Heart left ventricle (tissue), 16 donors: ENCODE results near the gene INPPL1. TPM values are rescaled to one million over a fixed set of nuclear protein-coding genes. Genes with fewer than 3 reads are reported as not detected.

Experiments
- ATAC-seq, 4 donors: fragments of 200-7000 bp; cut with Tn5 transposase; one replicate each; pipeline ENCODE4 v1.9.1; 2020 to 2022; ENCODE audit warnings: moderate library complexity in 4 of 4, mild to moderate bottlenecking in 3 of 4, moderate number of reproducible peaks in 1 of 4
- DNase-seq, 5 donors: peaks; one replicate each; pipeline ENCODE4 v3.0.0-alpha.2; 2020
- H3K27ac ChIP-seq, 12 donors: fragments of 200-600 bp; sonication (generic) in 4 of 12; one replicate each; pipeline versions ENCODE4 v1.5.0 to v1.8.0; 2016 to 2022; ENCODE audit warnings: mild to moderate bottlenecking in 2 of 12
- H3K27me3 ChIP-seq, 9 donors: fragments of 200-600 bp; sonication (generic) in 2 of 9; one replicate each; pipeline versions ENCODE4 v1.5.1 to v1.8.0; 2016 to 2022; ENCODE audit warnings: mild to moderate bottlenecking in 3 of 9
- H3K36me3 ChIP-seq, 9 donors: fragments of 200-600 bp; sonication (generic) in 2 of 9; one replicate each; pipeline versions ENCODE4 v1.5.0 to v1.8.0; 2018 to 2022; ENCODE audit warnings: mild to moderate bottlenecking in 2 of 9
- H3K4me1 ChIP-seq, 12 donors: fragments of 200-600 bp; sonication (generic) in 4 of 12; one replicate each; pipeline versions ENCODE4 v1.5.0 to v1.8.0; 2016 to 2022; ENCODE audit warnings: mild to moderate bottlenecking in 3 of 12
- H3K4me3 ChIP-seq, 12 donors: fragments of 200-600 bp; sonication (generic) in 4 of 12; one replicate each; pipeline versions ENCODE4 v1.5.0 to v1.8.0; 2017 to 2022; ENCODE audit warnings: mild to moderate bottlenecking in 9 of 12, moderate library complexity in 4 of 12
- H3K9me3 ChIP-seq, 12 donors: fragments of 200-600 bp; sonication (generic) in 4 of 12; one replicate each; pipeline versions ENCODE4 v1.5.0 to v1.8.0; 2016 to 2022; ENCODE audit warnings: mild to moderate bottlenecking in 1 of 12
- POLR2A ChIP-seq, 2 donors: fragments of 450-650 bp; IDR thresholded peaks; one replicate each; pipeline ENCODE4 v1.6.1; 2017; ENCODE audit warnings: antibody characterized with exemption in 2 of 2, mild to moderate bottlenecking in 2 of 2, moderate library complexity in 2 of 2
- WGBS, 4 donors: extraction: QIAGEN DNeasy Blood & Tissue Kit in 2 of 4; methylation state at CpG; one replicate each; pipeline versions ENCODE4 v1.1.5 to v1.1.7; 2013 to 2018; 5-methylcytosine and 5-hydroxymethylcytosine counted together
- intact Hi-C, 10 donors: fragments of 100-400 bp; cut with DNase I; formaldehyde crosslinking; loops; one replicate each; pipeline versions ENCODE4 v1.11.1 to v1.14.2; 2022
- polyA plus RNA-seq, 2 donors: library from polyadenylated mRNA; stranded (reverse); fragments of 200-250 nt; gene quantifications; one replicate each; pipeline ENCODE4 v1.2.3, GENCODE V29; 2013
- total RNA-seq, 9 donors: library from RNA; depleted of rRNA in 2 of 9; stranded (reverse); fragments of >200 nt in 2 of 9; fragmentation: NEBNext Ultra II Directional in 3 of 9; extraction: Animal tissue kit (Norgen Biotek cat#: 25700) in 3 of 9; gene quantifications; one replicate each; pipeline versions ENCODE4 v1.1.0 to v1.2.4, GENCODE V29; 2016 to 2023
- TF ChIP-seq, protein P1 (sequence below), 12 donors: fragments of 200-600 bp; sonication (generic) in 4 of 12; IDR thresholded peaks; one replicate each; pipeline versions ENCODE4 v1.5.0 to v1.8.0; 2018 to 2022; ENCODE audit warnings: antibody characterized with exemption in 12 of 12, mild to moderate bottlenecking in 5 of 12
- donor health status: ischemic (EF 13 %, LVEDD 7.1; RV severe dilation, severe dysfunction).
- donor health status: healthy with polysubstance abuse.
- donor health status: DM: no; HTN: yes; CAD: no.
- donor health status: DM: no; HTN: no; CAD: no.
- donor health status: ischemic (EF 25% LVEDD 6.9; RV normal size, moderate dysfunction).
- donor health status: ischemic (EF 25% LVEDD 5.7; RV mildly dilated, moderate dysfunction).
- donor health status: healthy.
- donor health status: DM: yes; HTN: yes; CAD: no.
- donor health status: ischemic (EF 35%, LVEDD 5.7; RV mildly dilated, moderate dysfunction).
- donor health status: nonischemic (EF 11% LVEDD 7.7; RV severe dilation, severe dysfunction).
- donor health status: DM: yes; HTN: yes; CAD: no.
- donor health status: PGD.
- donor health status: ischemic (EF 29% LVEDD 5.4; RV normal size, mild dysfunction).
- donor health status: nonischemic (EF 23%, LVEDD 6.1; RV moderate dilation, normal function).

INPPL1 gene
- total and polyA plus RNA-seq, 11 donors: 73.2 to 146 (median 99.4) TPM

DNA sequence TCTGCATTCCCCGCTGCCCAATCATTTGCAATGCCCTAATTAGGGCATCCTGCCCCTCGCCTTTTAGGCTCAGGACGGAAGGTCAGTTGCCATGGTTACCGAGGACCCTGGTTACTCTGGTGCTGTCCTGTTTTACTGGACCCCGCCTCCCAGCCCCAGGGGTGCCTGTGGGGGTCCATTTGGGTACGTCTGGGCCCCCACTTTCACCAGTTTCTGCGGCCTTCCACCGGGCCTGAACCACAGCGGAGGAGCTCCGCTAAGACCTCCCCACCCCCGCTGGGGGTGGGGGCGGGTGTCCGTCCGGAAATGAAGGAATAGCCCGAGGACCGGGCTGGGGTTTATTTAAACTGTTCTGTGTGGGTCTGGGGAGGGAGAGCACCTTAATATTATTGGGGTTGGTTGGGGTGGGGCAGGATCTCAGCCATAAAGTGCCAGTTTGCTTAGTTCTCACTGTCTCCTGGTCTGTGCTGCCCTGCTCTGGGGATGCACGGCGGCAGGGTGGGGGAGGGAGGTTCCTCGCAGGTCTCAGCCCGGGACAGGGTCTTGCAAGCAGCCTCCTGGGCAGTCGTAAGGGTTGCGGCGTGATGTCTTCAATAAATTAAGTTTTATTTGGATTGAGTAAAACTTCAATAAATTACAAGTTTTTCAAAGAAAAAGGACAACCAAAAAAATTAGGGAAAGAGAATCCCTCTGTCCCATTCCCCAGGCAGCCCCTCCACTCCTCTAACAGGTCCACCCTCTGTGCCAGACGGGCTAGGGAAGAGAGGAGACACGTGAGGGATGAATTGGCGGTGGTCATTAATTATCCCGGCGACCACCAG, 14.1 kb downstream of the INPPL1 start:
- H3K4me3 ChIP-seq: peak overlapping the region in 5 of 12 donors; percentile 43 to 56 (median 47)
- intact Hi-C loops: loop anchor here in 1 of 10 donors (10.0 kb wide), 1 partner anchor 176 kb away; no protein-coding TSS in a partner anchor

DNA sequence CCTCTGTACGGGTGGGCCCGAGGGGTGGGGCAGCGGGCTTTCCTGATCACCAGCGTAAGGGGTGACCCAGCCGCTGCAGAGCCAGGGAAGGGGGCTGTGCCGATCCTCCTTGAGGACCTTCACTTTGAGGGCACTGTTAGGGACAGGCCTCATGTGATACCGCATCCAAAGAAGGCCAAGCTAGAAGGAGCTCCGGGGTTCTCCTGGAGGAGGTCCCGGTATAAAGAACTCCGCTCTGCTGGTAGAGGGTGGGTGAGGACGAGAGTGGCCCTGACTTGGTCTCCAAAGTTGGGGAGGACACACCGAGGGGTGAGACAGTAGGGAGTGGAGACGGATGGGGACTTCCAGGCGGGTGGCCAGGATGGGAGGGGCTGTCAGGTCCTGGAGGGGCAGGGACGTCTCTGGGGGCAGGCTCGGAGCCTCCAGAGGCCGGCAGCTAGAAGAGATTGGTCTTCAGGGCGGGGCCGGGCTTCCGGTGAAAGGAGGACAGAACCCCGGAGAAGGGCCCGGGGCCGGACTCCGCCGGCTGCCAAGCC, 14.8 kb downstream of the INPPL1 start:
- Histone ChIP-seq H3K27ac (peak overlapping the region in 7 of 12 donors; percentile 22 to 78 (median 42)), H3K27me3 (peaks cover 18 to 52% (median 38%) of the 10 kb centered on the region in 9 donors), H3K36me3 (peaks cover 0 to 40% (median 36%) of the 10 kb centered on the region in 9 donors), H3K4me3 (peak overlapping the region; percentile 10 to 56 (median 46)), H3K9me3 (no peaks in the 10 kb centered on the region), H3K4me1 (peaks cover 4 to 50% (median 31%) of the 10 kb centered on the region in 12 donors)
- no peak for TF ChIP-seq POLR2A (IDR thresholded peaks at IDR 0.05)
- TF ChIP-seq, protein P1, sequence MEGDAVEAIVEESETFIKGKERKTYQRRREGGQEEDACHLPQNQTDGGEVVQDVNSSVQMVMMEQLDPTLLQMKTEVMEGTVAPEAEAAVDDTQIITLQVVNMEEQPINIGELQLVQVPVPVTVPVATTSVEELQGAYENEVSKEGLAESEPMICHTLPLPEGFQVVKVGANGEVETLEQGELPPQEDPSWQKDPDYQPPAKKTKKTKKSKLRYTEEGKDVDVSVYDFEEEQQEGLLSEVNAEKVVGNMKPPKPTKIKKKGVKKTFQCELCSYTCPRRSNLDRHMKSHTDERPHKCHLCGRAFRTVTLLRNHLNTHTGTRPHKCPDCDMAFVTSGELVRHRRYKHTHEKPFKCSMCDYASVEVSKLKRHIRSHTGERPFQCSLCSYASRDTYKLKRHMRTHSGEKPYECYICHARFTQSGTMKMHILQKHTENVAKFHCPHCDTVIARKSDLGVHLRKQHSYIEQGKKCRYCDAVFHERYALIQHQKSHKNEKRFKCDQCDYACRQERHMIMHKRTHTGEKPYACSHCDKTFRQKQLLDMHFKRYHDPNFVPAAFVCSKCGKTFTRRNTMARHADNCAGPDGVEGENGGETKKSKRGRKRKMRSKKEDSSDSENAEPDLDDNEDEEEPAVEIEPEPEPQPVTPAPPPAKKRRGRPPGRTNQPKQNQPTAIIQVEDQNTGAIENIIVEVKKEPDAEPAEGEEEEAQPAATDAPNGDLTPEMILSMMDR (IDR thresholded peaks at IDR 0.05): no peak
- WGBS, 4 donors: 11 to 18% (median 13%) methylated on average over 17 to 25 of the region's 25 CpGs
- DNase-seq: peak; percentile 72 to 89 (median 80)
- intact Hi-C loops: loop anchor here in 1 of 10 donors (10.0 kb wide), 1 partner anchor 175 kb away; no protein-coding TSS in a partner anchor
- peak; percentile 43 to 55 (median 52) for ATAC-seq

More for the DNA sequence above, 14.1 kb downstream of the INPPL1 start:
- DNase-seq (no peak), ATAC-seq (peak in 1 of 4 donors; percentile 1)
- peak overlapping the region in 5 of 12 donors; percentile 39 to 78 (median 52) for H3K27ac ChIP-seq
- peaks cover 0 to 44% (median 31%) of the 10 kb centered on the region in 12 donors for H3K4me1 ChIP-seq
- WGBS, 4 donors: 70 to 79% (median 73%) methylated on average over 24 to 28 of the region's 28 CpGs
- H3K9me3 ChIP-seq: no peaks in the 10 kb centered on the region
- TF ChIP-seq, protein P1 (IDR thresholded peaks at IDR 0.05): peak in 1 of 12 donors; percentile 11
- TF ChIP-seq POLR2A (IDR thresholded peaks at IDR 0.05): no peak
- H3K27me3 ChIP-seq: peaks cover 12 to 45% (median 31%) of the 10 kb centered on the region in 9 donors
- peaks cover 0 to 47% (median 42%) of the 10 kb centered on the region in 9 donors for H3K36me3 ChIP-seq

DNA sequence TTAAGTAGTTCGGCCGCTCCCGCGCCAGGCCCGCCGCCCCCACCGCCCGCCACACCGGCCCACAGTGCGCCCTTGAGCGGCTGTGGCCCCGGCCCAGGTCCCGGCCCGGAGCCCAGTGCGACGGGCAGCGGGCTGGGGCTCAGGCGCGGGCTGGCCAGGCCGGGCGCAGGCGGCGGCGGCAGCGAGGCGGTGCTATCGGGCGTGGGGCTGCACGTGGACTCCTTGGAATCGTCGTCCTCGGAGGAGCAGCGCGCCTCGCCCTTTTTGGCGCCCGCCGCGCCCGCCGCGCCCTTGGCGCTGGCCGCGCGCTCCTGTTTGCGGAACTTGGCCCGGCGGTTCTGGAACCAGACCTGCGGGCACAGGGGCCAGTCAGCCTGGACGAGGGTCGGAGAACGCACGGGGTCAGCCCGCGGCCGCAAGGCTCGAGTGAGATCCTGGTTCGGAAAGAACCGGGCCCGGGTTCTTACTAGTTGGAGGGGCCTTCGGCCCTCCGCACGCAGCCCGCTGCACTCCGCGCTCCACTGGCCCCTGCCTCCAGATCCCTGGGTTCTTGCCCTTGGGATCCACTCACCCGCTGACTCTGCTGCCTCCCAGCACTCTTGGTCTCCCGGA, 15.4 kb downstream of the INPPL1 start:
- WGBS, 4 donors: 1 to 5% (median 2%) methylated on average over 8 to 69 of the region's 69 CpGs
- peak in 4 of 5 donors; percentile 61 to 82 (median 72) for DNase-seq
- peaks cover 4 to 53% (median 31%) of the 10 kb centered on the region in 12 donors for H3K4me1 ChIP-seq
- no peak for TF ChIP-seq POLR2A (IDR thresholded peaks at IDR 0.05)
- TF ChIP-seq, protein P1 (IDR thresholded peaks at IDR 0.05): peak in 3 of 12 donors; percentile 12 to 28 (median 24)
- H3K4me3 ChIP-seq: peak overlapping the region; percentile 10 to 56 (median 46)
- intact Hi-C loops: loop anchor here in 1 of 10 donors (10.0 kb wide), 1 partner anchor 175 kb away; no protein-coding TSS in a partner anchor
- peak overlapping the region in 9 of 12 donors; percentile 22 to 78 (median 42) for H3K27ac ChIP-seq
- peaks cover 24 to 58% (median 43%) of the 10 kb centered on the region in 9 donors for H3K27me3 ChIP-seq
- peaks cover 0 to 35% (median 30%) of the 10 kb centered on the region in 9 donors for H3K36me3 ChIP-seq
- peak in 3 of 4 donors; percentile 19 to 60 (median 53) for ATAC-seq
- H3K9me3 ChIP-seq: no peaks in the 10 kb centered on the region
